CD4-positive, alpha-beta T cell treated with Interleukin-10 for 1 hour (primary cell): Measurements from ENCODE around the gene IGSF5.
"Not testable (repeated sequence)": the region's sequence is repeated elsewhere in the genome, so short reads cannot be mapped to it uniquely, and the experiment has no call there.

ENCODE experiments used
- DNase-seq: peaks from one replicate; pipeline ENCODE4 v3.0.0-alpha.2; 2020

The IGSF5 gene

GRCh38 chr21:39739531-39739930, 5.5 kb upstream of the IGSF5 start:
- DNase-seq, result not testable (repeated sequence)

GRCh38 chr21:39742561-39742960, 2.4 kb upstream of the IGSF5 start:
- DNase-seq, result not testable (repeated sequence)

- not testable (repeated sequence) for DNase-seq
These were observed 349 bp downstream of the IGSF5 start for GRCh38 chr21:39745332-39745731.

- no peak for DNase-seq
These were observed 5.7 kb downstream of the IGSF5 start for GRCh38 chr21:39750670-39751069.

- DNase-seq, result no peak
These were observed 9.8 kb downstream of the IGSF5 start for GRCh38 chr21:39754811-39755210.

- DNase-seq, result no peak
These were observed 11.3 kb downstream of the IGSF5 start for GRCh38 chr21:39756285-39756684.

- no peak for DNase-seq
These were observed 18.4 kb downstream of the IGSF5 start for GRCh38 chr21:39763272-39763970.

- DNase-seq, result no peak
These were observed 29.2 kb downstream of the IGSF5 start for GRCh38 chr21:39774227-39774626.

- DNase-seq, result no peak
These were observed 30.8 kb downstream of the IGSF5 start for GRCh38 chr21:39775816-39776215.

- no peak for DNase-seq
These were observed 31.6 kb downstream of the IGSF5 start for GRCh38 chr21:39776589-39776988.

GRCh38 chr21:39781331-39781730, 36.3 kb downstream of the IGSF5 start:
- DNase-seq, result no peak

GRCh38 chr21:39788383-39788782, 43.4 kb downstream of the IGSF5 start:
- no peak for DNase-seq

GRCh38 chr21:39796466-39796865, 51.5 kb downstream of the IGSF5 start:
- no peak for DNase-seq

GRCh38 chr21:39799178-39799577, 54.2 kb downstream of the IGSF5 start:
- no peak for DNase-seq

- no peak for DNase-seq
These were observed 55.3 kb downstream of the IGSF5 start for GRCh38 chr21:39800311-39800710.

- DNase-seq, result no peak
These were observed 57.2 kb downstream of the IGSF5 start for GRCh38 chr21:39802217-39802616.

- DNase-seq, result no peak
These were observed 58.4 kb downstream of the IGSF5 start for GRCh38 chr21:39803393-39803792.

GRCh38 chr21:39804240-39804639, 59.3 kb downstream of the IGSF5 start:
- DNase-seq, result no peak

- DNase-seq, result no peak
These were observed 61.0 kb downstream of the IGSF5 start for GRCh38 chr21:39805983-39806382.

GRCh38 chr21:39807738-39808137, 62.8 kb downstream of the IGSF5 start:
- DNase-seq, result no peak

- DNase-seq, result no peak
These were observed 65.0 kb downstream of the IGSF5 start for GRCh38 chr21:39809936-39810335.

GRCh38 chr21:39812983-39813382, 68.0 kb downstream of the IGSF5 start:
- DNase-seq, result no peak

GRCh38 chr21:39818557-39818956, 73.6 kb downstream of the IGSF5 start:
- DNase-seq, result no peak

GRCh38 chr21:39822042-39822441, 77.1 kb downstream of the IGSF5 start:
- no peak for DNase-seq

- DNase-seq, result no peak
These were observed 80.3 kb downstream of the IGSF5 start for GRCh38 chr21:39825250-39825649.
